Fibroblast of skin of scalp (primary cell): ENCODE results near the gene DTNA.
A peak's percentile ranks its signal among the peaks of the same experiment; 100 is the strongest.
"Not testable (repeated sequence)": the region's sequence is repeated elsewhere in the genome, so short reads cannot be mapped to it uniquely, and the experiment has no call there.

Experiments
- DNase-seq: peaks from one replicate; pipeline ENCODE4 v3.0.0-alpha.2; 2013

DTNA gene

GRCh38 chr18:34909637-34910364, 199.7 kb downstream of the DTNA start:
- DNase-seq = no peak

GRCh38 chr18:34911081-34911480, 201.0 kb downstream of the DTNA start:
- no peak for DNase-seq

GRCh38 chr18:34911661-34912384, 201.7 kb downstream of the DTNA start:
- peak; percentile 97 for DNase-seq

- DNase-seq = peak; percentile 93
Measured at GRCh38 chr18:34913837-34914661, 204.0 kb downstream of the DTNA start.

- DNase-seq = no peak
Measured at GRCh38 chr18:34915046-34915445, 204.9 kb downstream of the DTNA start.

- not testable (repeated sequence) for DNase-seq
Measured at GRCh38 chr18:34916539-34916938, 206.4 kb downstream of the DTNA start.

GRCh38 chr18:34918856-34919255, 208.8 kb downstream of the DTNA start:
- DNase-seq = no peak

GRCh38 chr18:34921226-34921625, 211.1 kb downstream of the DTNA start:
- DNase-seq = no peak

GRCh38 chr18:34921811-34922385, 211.8 kb downstream of the DTNA start:
- DNase-seq = no peak

- DNase-seq = not testable (repeated sequence)
Measured at GRCh38 chr18:34922594-34922993, 212.5 kb downstream of the DTNA start.

GRCh38 chr18:34923911-34924310, 213.8 kb downstream of the DTNA start:
- DNase-seq = no peak

- no peak for DNase-seq
Measured at GRCh38 chr18:34926683-34927082, 216.6 kb downstream of the DTNA start.

GRCh38 chr18:34928088-34928753, 218.1 kb downstream of the DTNA start:
- no peak for DNase-seq

- no peak for DNase-seq
Measured at GRCh38 chr18:34928754-34929335, 218.7 kb downstream of the DTNA start.

- peak; percentile 53 for DNase-seq
Measured at GRCh38 chr18:34929336-34929780, 219.3 kb downstream of the DTNA start.

GRCh38 chr18:34932363-34932762, 222.3 kb downstream of the DTNA start:
- DNase-seq = no peak

- no peak for DNase-seq
Measured at GRCh38 chr18:34932792-34933466, 222.8 kb downstream of the DTNA start.

GRCh38 chr18:34933909-34934661, 224.0 kb downstream of the DTNA start:
- no peak for DNase-seq

- DNase-seq = no peak
Measured at GRCh38 chr18:34936772-34937171, 226.7 kb downstream of the DTNA start.

GRCh38 chr18:34938090-34938489, 228.0 kb downstream of the DTNA start:
- no peak for DNase-seq
